A549 (cell line): ENCODE measurements around the gene MYO1E.

Source experiments
- CHD2 ChIP-seq: fragments of 150-350 bp; IDR thresholded peaks from 2 replicates; pipeline ENCODE4 v1.6.1; 2014; ENCODE audit warnings: low read length; ENCODE audit not compliant: partially characterized antibody
- CTCF ChIP-seq: fragments of >200 bp; sonication (Bioruptor Twin); formaldehyde crosslinking; IDR thresholded peaks from 3 replicates; pipeline ENCODE4 v1.5.1; 2016
- EP300 ChIP-seq, 2 experiments: fragments of >200 bp; sonication (Bioruptor Twin); formaldehyde crosslinking; IDR thresholded peaks; 2 replicates in 1 of 2; 3 replicates in 1 of 2; pipeline ENCODE4 v1.6.1; 2016 to 2017
- ESRRA ChIP-seq: fragments of 150-350 bp; IDR thresholded peaks from 2 replicates; pipeline ENCODE4 v1.6.1; 2014; ENCODE audit warnings: mild to moderate bottlenecking, low read length, borderline replicate concordance
- MAZ ChIP-seq: fragments of 150-350 bp; IDR thresholded peaks from 2 replicates; pipeline ENCODE4 v1.6.1; 2014; ENCODE audit warnings: antibody characterized with exemption, low read depth, low read length, borderline replicate concordance
- POLR2A ChIP-seq: IDR thresholded peaks from 2 replicates; pipeline ENCODE4 v1.6.1; 2012; ENCODE audit warnings: mild to moderate bottlenecking, low read length
- RAD21 ChIP-seq, 2 experiments: fragments of >200 bp in 1 of 2; sonication (Bioruptor Twin) in 1 of 2; formaldehyde crosslinking in 1 of 2; IDR thresholded peaks in 1 of 2; conservative IDR thresholded peaks in 1 of 2; 2 replicates in 1 of 2; 3 replicates in 1 of 2; pipeline ENCODE4 v1.6.1; 2012 to 2018; ENCODE audit warnings: inconsistent platforms in 1 of 2
- ZC3H11A ChIP-seq: fragments of 450-650 bp; IDR thresholded peaks from 2 replicates; pipeline ENCODE4 v1.6.1; 2014; ENCODE audit warnings: antibody characterized with exemption, mild to moderate bottlenecking

DNA sequence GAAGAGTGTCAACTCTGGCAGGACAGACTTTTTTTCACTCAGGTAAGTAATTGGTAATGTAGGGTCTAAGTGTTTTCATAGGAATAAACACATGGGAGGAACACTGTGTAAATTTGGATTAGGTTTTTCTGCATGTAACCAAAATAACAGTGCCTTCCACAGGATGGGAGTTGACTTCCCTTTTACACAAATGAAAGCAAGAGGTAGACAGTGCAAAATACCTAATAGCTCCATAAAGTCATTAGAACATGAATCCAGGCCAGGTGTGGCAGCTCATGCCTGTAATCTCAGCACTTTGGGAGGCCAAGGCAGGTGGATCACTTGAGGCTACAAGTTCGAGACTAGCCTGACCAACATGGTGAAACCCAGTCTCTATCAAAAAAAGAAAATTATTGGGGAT, 25.5 kb upstream of the MYO1E start:
- no peak for TF ChIP-seq CTCF
- TF ChIP-seq POLR2A: no peak
- no peak for TF ChIP-seq EP300 (IDR thresholded peaks at IDR 0.05)
- no peak for TF ChIP-seq MAZ
- TF ChIP-seq ZC3H11A: no peak
- TF ChIP-seq CHD2: no peak
- TF ChIP-seq RAD21 (conservative IDR thresholded peaks at IDR 0.05 in 1 of 2, IDR thresholded peaks at IDR 0.05 in 1 of 2): no peak
- TF ChIP-seq ESRRA: no peak
